DMS53 (cell line): ENCODE data around the gene PTPN2.
"Not testable (repeated sequence)": the region's sequence is repeated elsewhere in the genome, so short reads cannot be mapped to it uniquely, and the experiment has no call there.

Source experiments
- DNase-seq: peaks from one replicate; lab custom pipeline; 2025; lab: John Stamatoyannopoulos, UW

Gene PTPN2

DNA sequence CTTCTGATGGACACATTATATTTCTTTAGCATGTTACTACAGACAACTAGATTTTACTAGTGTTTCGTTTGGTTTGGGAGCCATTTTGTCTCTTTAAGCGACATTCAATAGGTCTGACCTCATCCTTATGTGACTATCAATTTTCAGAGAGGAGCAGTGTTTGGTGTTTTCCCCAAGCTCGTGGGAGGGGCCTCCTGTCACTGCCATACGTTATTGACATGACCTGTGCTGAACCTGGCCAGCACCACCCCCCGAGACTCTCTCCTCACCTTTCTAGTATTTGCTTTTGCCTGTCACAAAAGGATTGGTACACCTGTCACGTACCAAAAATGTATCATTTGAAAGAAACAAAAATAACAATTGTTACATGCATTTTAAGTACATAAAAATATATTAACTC is 111.9 kb downstream of the PTPN2 start:
- peak; percentile 36 for DNase-seq

DNA sequence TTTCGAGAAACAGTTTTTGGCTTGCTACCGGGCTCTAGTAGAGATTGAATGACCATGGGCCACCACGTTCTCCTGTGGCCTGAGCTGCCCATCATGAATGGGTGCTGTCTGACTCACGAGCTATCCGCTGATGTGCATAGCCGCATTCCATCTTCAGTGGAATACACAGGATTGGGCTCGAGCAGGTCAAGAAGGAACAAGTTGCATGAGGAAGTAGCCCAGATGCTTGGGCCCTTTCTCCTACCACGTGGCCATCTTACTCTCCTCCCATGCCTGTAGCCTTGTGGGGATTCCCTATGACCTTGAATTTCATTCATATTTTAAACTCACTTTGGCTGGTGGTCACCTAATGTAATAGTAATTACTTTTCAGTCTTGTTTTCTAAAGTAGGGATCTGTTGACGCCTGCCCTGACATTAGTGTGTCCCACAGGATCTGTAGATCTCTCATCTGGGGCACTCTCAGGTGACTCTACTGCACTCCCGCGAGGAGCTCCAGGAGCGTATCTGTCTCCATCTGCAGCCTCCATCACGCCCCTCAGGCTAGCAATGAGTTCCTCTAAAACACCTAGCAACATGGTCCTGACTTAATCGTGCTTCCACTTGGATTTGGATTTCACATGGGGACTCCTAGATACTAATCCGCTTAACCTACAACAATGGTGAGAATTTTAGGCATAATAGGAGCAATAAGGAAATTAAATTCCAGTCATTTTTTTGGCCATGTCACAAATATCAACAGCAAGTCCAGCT is 113.4 kb downstream of the PTPN2 start:
- no peak for DNase-seq

DNA sequence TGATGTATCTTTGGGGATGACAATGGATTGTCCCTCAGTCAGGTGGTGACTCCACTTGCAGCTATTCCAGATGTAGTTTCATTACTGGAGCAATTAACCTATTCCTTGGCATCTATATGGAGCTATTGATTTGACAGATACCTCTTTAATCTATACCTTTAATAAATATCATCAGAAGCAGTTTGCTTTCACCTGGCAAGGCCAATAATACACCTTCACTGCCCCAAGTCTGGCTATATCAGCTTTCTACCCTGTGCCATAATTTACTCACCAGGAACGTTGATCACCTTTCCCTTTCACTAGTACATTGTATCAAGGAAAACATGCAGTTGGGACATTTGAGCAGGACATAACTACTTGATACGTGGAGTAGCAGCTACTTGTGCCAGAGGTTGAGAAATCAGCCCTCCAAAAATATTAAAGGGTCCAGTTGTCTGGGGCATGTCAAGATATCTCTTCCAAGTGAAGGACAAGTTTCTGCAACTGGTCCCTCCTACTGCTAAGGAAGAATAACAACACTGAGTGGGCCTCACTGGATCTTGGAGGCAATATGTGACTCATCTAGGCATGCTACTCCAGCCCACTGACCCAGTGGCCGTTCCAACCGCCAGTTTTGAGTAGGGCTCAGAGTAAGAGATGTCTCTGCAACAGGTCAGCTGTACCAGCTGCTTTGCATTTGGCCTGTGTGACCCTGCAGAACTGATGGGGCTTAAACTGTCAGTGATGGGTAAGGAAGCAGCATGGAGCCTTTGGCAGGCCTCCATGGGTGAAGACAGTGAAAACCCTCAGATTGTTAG is 114.2 kb downstream of the PTPN2 start:
- DNase-seq, result no peak

DNA sequence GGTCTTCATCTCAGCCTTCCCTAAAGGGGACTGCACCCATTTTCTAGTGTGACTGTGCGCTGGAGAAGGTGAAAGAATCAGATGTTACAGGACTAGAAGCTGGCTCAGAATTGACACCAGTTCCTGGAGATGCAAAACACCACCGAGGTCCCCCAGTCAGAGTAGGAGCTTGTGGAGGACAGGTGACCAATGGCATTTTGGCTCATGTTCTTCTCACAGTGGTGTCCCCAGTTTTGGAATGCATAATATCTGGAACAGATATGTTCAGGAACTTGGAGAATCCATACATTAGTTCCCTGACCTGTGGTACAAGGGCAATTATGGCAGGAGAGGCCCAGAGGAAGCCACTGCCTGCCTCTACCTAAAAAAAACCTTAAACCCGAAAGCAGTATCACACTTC is 114.9 kb downstream of the PTPN2 start:
- no peak for DNase-seq

DNA sequence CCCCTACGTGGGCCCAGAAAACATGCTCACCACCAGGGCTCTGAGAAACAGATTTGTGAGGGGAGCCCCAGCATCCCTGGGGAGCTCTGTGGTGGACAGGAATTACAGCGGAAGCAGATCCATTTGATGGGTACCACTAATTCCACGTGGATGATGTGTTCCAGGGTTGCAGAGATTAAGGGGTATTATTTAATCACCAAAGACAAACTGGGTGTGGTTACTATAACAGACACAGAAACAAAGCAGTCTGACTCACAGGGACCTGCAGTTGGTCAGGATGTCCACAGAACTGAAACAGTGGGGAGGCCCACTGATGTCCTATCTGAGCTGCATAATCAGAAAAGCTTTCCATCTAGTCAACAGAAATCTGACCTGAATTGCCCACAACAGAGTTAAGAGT is 115.4 kb downstream of the PTPN2 start:
- no peak for DNase-seq

DNA sequence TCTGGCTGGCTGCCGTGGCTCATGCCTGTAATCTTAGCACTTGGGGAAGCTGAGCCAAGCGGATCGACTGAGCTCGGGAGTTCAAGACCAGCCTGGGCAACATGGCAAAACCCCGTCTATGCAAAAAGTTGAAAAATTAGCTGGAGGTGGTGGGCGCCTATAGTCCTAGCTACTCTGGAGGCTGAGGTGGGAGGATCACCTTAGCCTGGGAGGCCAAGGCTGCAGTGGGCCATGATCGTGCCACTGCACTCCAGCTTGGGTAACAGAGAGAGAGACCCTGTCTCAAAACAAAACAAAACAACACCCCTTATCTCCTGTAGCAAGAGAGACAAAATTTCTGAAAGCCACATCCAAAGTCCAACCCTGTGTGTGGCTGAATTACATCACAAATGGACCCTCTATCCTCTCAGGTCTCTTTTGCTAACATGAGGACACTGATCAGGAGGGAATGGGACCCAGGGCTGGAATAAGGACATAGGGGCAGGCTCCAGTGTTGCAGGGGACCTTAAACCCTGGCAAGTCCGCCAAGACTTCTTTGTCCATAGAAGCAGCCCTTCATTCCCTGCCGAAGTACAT is 116.4 kb downstream of the PTPN2 start:
- DNase-seq, result no peak

DNA sequence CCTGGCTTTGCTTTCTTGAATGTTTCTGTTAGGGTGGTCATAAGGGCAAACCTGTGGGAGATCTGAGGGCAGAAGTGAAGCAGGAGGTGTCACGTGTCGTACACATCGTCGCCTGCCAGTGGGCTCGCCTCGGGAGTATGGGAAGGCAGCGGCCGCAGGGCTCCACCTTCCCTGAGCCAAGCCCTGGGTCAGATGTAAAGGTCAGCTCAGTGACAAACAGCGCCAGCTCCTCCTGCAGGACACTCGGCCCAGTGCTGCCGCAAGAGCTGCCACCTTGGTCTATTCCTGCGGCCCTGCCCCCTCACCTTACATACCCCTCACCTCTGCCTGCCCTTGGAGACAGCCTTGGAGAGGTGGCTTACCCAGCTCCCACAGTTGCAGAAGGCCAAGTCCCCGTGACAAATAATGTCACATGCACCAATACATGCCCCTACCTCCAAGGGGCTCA is 117.0 kb downstream of the PTPN2 start:
- DNase-seq, result peak; percentile 30

DNA sequence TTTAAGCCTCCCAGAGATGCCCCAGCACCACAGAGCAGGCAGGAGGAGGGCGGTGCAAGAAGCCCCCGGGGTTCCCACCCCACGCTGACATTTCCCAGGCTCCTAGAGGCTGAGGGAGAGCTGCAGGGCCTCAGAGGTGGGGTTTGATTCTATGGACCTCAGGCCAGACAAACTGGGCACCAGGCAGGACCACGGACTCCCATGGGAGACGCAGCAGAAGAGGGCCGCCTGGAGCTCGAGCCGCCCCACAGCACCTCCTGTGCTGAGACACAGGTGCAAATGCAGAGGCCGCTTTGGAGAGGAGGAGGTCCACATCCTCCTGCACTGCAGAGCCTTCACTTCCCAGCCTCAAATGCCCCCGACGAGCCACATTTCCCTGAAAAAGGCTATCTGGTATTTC is 118.5 kb downstream of the PTPN2 start:
- DNase-seq, result no peak

DNA sequence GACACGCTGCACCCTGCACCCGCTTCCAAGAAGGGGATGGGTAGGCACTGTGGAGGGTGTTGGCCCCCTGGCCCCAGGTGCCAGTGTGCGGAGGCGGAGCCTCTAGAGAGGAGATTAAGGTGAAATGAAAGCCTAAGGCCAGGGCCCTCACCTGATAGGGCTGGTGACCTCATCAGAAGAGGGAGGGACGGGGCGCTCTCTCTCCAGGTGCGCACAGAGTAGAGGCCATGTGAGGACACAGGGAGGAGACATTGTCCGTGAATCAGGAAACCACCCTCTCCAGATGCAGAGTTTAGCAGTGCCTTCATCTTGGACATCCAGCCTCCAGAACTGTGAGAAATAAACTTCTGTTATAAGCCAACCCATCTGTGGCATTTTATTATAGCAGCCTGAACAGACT is 118.9 kb downstream of the PTPN2 start:
- peak; percentile 80 for DNase-seq

DNA sequence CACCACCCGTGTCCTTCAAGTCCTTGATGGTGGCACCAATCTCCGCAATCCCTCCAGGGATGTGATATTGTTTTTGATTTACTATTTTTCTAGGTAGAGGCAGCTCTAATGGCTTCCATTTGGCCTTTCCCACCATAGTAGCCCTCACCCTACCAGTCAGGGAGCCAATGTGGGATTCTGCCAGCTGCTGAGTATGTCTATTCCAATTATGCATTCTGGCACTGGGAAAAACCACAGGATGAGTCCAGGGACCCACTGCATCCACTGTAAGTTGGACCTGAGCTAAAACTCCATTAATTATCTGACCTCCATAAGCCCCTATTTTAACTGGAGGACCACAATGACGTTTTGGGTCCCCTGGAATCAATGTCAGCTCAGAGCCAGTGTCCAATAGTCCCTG is 125.5 kb downstream of the PTPN2 start:
- not testable (repeated sequence) for DNase-seq

DNA sequence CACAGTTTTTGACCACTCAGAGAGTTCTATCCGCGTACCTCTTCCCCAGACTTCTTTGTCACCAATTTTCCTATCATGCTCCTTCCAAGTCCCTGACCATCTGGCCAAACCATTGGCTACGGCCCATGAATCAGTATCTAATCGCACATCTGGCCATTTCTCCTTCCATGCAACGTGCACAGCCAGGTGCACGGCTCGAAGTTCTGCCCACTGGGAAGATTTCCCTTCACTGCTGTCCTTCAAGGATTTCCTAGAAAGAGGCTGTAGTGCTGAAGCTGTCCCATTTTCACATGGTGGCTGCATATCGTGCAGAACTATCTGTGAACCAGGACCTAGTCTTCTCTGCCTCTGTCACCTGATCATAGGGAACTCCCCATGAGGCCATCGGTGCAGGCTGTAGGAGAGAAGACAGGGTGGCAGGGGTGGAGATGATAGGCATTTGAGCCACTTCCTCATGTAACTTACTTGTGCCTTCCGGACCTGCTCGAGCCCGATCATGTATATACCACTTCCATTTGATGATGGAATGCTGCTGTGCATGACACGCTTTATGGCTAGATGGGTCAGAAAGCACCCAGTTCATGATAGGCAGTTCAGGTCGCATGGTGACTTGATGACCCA is 127.3 kb downstream of the PTPN2 start:
- DNase-seq, result not testable (repeated sequence)

DNA sequence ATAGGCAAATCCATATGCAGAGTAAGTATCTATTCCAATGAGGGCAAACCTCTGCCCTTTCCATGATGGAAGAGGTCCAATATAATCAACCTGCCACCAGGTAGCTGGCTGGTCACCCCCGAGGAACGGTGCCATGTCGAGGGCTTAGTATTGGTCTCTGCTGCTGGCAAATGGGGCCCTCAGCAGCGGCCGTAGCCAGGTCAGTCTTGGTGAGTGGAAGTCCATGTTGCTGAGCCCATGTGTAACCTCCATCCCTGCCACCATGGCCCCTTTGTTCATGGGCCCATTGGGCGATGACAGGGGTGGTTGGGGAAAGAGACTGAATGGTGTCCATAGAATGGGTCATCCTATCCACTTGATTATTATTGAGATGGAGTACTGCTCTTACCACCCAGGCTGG is 128.4 kb downstream of the PTPN2 start:
- DNase-seq, result not testable (repeated sequence)

DNA sequence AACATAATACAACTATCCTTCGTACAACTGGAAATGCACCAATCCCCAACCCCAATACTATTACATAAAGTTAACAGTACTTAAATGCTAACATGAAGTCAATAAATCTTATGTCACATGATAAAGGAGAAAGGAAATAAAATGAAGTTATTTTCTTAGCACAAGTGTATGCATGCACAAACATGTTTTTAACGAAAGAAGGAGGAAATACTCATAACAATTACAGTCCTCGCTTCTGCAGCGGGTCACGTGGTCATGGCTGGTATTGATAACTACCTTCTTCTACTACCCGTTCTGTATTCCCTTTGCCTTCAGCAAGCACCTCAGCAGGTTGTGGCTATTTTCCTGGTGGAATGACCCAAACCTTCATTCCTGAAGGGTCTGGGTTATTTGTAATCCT is 129.5 kb downstream of the PTPN2 start:
- no peak for DNase-seq

DNA sequence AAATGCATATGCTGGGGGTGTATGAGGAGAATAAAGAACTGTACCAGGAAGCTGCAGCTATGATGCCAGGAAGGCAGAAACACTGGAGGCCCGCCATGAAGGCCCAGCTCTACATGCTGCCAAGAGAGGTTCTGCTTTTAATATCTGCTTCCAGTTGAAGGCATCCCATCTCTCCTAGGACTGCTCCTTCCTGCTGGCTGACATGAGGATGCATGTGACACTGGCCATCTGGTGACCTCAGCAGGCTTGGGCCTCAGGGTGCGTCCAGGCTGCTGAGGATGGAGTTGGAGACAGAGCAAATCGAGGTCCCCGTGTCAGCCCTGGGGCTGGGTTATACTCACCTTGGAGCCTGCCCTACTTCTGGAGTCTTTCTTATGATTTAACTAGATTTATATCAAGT is 132.1 kb downstream of the PTPN2 start:
- DNase-seq, result no peak

DNA sequence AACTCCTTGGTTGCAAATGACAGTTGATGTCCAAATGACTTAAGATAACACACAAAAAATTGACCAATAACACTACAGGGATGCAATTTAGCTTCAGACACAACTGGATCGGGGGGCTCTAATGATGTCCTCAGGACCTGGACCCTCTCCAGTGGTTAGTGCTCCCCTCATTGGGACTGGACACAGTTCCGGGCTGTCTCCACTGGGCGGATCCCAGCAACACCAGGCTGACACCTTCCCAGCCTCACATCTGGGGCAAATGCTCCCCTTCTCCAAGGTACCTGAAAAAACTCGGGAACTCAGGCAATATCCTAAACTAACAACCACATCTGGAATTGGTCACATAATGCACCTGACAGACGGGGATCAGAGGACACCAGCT is 132.5 kb downstream of the PTPN2 start:
- no peak for DNase-seq

DNA sequence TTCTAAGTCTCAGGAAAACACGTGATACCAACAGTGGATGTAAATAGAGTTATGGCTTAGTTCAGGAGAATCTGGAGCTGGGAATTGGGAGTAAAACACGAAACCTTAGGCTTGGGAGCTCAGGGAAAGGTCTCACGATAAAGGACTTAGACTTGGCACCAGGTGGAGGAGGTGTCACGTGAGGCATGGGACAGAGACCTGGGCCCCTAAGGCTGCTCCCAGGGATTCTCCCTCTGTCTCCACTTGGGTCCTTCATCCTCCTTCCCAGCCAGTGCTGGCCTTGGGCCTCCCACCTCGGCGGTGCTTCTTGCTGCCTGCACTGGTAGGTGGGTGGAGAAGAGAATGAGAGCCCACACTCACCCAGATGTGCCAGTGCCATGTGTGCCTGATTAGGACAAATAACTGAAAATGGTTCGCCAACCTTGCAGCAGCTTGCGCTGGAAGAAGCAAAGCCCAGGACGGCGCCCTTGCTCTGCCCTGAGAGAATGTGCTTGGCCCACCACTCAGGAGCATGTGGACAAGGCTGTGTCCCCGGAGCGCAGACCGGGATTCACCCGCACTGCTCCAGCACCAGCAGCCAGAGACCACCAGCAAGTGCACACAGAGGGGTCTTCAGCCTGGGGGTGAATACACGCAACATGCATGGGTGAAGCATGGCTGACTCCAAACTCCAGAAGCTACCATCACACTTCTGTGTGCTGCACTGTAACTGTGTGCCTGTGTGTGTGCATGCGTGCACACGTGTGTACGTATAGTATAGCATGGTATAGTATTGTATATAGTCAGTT is 133.1 kb downstream of the PTPN2 start:
- no peak for DNase-seq

DNA sequence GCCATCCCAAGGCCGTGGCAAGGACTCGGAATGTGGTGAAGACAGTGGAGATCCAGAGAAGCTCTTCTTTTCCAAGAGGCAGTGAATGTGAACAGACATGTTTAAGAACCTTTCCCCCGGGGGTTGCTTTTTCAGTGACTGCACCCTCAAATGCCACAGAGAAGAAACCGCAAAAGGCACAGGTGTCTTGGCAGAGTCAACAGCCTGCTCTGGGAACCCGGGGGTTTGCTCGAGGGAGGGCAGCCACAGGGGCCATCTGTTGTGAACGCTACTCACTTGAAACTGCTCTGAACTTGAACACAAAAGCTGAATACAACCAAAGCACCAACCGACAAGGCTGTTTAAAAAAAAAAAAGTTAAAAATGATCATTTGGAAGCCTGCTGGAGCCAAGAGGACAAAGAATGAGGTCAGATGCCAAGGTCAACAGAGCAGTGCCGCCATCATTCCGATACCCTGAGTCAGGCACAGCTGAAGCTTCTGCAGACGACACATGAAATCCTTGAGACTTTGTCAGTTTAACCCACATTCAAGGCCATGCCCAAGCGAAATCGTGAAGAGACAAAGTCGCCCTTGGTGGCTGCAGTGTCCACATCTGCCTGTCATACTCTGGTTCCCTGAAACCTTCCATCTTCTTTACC is 133.8 kb downstream of the PTPN2 start:
- no peak for DNase-seq

DNA sequence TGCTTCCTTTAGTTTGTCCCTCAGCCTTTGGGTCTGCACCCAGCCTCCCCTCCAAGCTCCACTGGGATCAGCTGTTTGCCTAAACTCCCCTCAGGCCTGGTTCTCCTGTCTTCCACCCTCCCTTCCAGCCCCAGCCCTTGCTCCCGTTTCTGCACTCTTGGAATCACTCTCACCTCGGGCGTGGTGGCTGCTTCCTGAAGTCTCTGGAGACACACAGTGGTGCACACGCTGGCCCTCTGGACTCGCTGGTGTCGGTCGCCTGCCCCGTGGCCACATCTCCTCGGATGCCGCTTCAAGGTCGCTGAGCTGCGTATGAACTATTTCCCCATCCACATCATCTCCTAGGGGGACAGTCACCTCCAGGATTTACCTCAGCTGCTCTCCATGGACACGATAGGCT is 134.9 kb downstream of the PTPN2 start:
- no peak for DNase-seq

DNA sequence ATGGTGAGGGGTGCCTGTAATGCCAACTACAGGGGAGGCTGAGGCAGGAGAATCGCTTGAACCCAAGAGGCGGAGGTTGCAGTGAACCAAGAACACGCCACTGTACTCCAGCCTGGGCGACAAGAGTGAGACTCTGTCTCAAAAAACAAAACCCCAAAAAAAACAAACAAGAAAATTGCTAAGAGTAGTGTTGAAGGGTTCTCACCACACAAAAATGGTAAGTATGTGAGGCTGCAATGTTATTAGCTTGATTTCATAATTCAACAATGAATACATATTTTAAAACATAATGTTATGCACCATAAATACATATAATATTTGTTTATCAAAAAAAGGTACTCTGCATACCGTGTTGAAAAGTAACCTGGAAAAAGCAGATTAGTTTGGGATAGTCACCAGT is 135.4 kb downstream of the PTPN2 start:
- DNase-seq, result no peak

DNA sequence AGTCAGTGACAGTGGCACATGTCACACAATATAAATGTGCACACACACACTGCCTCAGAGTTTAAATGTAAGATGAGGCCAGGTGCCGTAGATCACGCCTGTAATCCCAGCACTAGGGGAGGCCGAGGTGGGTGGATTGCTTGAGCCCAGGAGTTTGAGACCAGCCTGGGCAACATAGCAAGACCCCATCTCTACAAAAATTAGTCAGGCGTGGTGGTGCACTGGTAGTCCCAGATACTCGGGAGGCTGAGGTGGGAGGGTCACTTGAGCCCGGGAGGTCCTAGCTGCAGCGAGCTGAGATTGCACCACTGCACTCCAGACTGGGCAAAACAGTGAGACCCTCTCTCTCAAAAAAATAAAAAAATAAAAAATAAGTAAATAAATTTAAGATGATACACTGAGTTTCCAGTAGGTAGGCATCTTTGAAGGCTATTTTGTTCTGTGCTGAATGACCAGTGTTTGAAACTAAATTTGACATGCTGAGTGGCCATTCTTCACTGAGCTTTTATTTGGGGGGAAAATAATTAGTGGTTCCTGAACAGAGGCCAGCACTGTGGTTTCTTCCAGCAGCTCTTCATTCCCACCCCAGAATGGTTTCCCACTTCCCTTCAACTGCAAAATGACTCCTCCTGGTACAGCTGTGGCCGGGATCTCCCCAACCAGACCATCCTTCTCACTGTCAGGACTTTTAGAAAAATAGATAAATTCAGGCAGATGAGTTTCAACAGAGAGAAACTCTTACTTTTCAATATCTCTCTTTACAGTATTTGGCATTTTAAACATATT is 136.3 kb downstream of the PTPN2 start:
- no peak for DNase-seq
